ENCODE results near the gene NEIL3. TPM values are rescaled to one million over a fixed set of nuclear protein-coding genes. Genes with fewer than 3 reads are reported as not detected.

NEIL3 gene, protein sequence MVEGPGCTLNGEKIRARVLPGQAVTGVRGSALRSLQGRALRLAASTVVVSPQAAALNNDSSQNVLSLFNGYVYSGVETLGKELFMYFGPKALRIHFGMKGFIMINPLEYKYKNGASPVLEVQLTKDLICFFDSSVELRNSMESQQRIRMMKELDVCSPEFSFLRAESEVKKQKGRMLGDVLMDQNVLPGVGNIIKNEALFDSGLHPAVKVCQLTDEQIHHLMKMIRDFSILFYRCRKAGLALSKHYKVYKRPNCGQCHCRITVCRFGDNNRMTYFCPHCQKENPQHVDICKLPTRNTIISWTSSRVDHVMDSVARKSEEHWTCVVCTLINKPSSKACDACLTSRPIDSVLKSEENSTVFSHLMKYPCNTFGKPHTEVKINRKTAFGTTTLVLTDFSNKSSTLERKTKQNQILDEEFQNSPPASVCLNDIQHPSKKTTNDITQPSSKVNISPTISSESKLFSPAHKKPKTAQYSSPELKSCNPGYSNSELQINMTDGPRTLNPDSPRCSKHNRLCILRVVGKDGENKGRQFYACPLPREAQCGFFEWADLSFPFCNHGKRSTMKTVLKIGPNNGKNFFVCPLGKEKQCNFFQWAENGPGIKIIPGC
- total RNA-seq: under 1 TPM; 0.39 to 0.99 TPM
- polyA plus RNA-seq: under 1 TPM in 1 of 2 donors, not detected in 1; 0.28 TPM
- long read RNA-seq, donor 1: 0 reads
- long read RNA-seq, donor 2: 0 reads

DNA sequence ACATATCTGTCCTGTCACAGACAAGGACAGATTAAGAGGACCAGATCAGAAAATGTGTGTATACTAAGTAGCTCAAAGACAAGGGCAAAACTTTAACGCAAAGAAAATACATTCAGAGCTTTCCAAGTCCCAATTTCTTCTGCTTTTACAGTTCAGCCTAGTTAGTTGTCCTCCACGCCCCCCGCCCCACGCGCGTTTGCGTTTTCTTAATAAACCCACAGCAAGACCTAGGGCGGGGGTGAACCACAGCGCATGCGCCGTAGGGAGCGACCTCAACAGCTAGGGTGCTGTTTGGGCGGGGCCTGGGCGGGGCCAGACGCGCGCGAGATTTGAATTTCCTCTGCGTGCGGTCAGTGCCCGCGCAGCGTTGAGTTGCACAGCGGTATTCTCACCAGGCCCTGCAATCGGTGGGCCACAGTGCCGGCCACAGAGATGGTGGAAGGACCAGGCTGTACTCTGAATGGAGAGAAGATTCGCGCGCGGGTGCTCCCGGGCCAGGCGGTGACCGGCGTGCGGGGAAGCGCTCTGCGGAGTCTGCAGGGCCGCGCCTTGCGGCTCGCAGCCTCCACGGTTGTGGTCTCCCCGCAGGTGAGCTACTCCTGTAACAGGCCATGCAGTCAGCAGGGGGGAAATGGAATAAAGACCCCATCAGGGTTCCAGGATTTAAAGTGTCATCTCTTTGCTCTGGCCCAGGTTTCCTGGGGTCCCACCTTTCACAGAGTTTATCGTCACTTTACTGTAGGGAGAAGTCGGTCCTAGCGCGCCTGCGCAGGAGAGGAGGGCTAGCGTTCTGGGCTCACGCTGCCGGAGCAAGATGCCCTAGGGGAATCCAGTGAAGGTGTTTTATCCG is at the start of gene NEIL3:
Gene NEIL3 (plus strand): TSS at position 353 of the 850 bp plus-strand sequence. CDS start 80 bp downstream, at position 433.
- peak; percentile 96 to 97 for DNase-seq
- no peak within 1 kb of the TSS for H3K27ac ChIP-seq (ENCODE audit: low read depth in 1 of 2, low read length in 2 of 2)
- intact Hi-C loops (cut with DNase I): no loop called here
- 0% methylated on average over 51 to 52 of the region's 52 CpGs for WGBS, 2 donors
- no peaks in the 10 kb centered on the region for H3K9me3 ChIP-seq (ENCODE audit: control insufficient read depth, low read length)
- ATAC-seq (ENCODE audit: low FRiP score): peak; percentile 92
- H3K4me3 ChIP-seq (ENCODE audit: low read length in 2 of 2): peak within 1 kb of the TSS; percentile 51 to 54
- H3K36me3 ChIP-seq (ENCODE audit: control insufficient read depth in 1 of 2, insufficient read depth in 2 of 2, low read length in 1 of 2): no peaks in the 10 kb centered on the region
- H3K27me3 ChIP-seq (ENCODE audit: control insufficient read depth in 1 of 2, insufficient read depth in 2 of 2, low read length in 1 of 2): no peaks in the 10 kb centered on the region
- no peaks in the 10 kb centered on the region for H3K4me1 ChIP-seq (ENCODE audit: control insufficient read depth in 1 of 2, insufficient read depth in 2 of 2, low read length in 2 of 2)

DNA sequence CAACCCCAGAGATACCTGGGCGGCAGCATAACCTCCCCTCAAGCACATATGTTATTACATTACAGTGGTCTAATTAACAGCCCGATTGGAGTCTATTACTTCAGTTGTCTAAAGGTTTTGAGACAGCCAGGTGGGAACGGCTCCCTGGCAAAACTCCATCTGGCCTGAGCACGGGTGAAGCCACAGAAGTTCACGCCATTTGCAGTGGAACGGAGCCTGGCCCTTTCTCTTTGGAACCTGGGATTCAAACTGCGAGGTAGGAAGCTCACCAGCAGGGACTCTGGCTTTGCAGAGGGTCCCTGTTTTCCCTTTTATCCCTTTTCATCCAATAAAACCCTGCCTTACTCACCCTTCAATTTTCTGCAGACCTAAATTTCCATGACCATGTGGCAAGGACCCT is 45.9 kb upstream of the NEIL3 start:
- Histone ChIP-seq H3K4me3 (ENCODE audit: low read length in 2 of 2) (no peak overlapping the region), H3K27ac (ENCODE audit: low read depth in 1 of 2, low read length in 2 of 2) (no peak overlapping the region), H3K27me3 (ENCODE audit: control insufficient read depth in 1 of 2, insufficient read depth in 2 of 2, low read length in 1 of 2) (no peaks in the 10 kb centered on the region), H3K9me3 (ENCODE audit: control insufficient read depth, low read length) (no peaks in the 10 kb centered on the region), H3K4me1 (ENCODE audit: control insufficient read depth in 1 of 2, insufficient read depth in 2 of 2, low read length in 2 of 2) (peaks cover 0 to 2% of the 10 kb centered on the region in 2 donors), H3K36me3 (ENCODE audit: control insufficient read depth in 1 of 2, insufficient read depth in 2 of 2, low read length in 1 of 2) (no peaks in the 10 kb centered on the region)
- WGBS, 2 donors: 94 to 95% methylated on average over 7 of the region's 7 CpGs
- DNase-seq (no peak), ATAC-seq (ENCODE audit: low FRiP score) (no peak)
- intact Hi-C loops (cut with DNase I): no loop called here

DNA sequence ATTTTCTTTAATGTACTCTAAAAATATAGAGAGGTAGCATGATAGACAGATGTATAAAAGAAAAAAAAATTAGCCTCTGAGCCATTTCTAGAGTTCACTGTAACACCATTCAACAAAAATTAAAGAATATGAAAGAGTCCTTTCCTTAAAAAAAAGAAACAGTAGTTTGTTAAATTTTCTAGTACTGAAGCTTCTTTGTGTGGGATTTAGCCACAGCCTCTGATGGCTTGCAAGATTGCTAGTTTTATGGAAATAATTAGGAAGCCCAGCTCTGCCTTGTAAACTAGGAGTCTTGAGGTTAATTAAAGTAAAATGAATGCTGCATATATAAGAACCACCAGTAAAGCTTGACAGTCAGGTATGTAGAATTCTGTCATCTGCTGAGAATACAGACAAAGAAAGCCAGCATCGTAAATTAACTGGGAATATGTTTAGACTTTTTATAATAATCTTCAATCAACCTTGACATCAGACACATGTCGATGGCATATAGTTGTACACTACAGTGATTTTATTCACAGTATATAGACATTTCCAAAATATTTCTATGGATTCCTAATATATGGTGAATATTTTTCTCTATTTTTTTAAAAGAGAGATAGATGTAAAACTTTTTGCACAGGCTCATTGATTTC is 44.8 kb upstream of the NEIL3 start:
- 50% methylated on average over 2 of the region's 2 CpGs for WGBS, 2 donors
- H3K27me3 ChIP-seq (ENCODE audit: control insufficient read depth in 1 of 2, insufficient read depth in 2 of 2, low read length in 1 of 2): no peaks in the 10 kb centered on the region
- intact Hi-C loops (cut with DNase I): no loop called here
- no peaks in the 10 kb centered on the region for H3K9me3 ChIP-seq (ENCODE audit: control insufficient read depth, low read length)
- no peak overlapping the region for H3K4me3 ChIP-seq (ENCODE audit: low read length in 2 of 2)
- no peak for DNase-seq
- peaks cover 0 to 2% of the 10 kb centered on the region in 2 donors for H3K4me1 ChIP-seq (ENCODE audit: control insufficient read depth in 1 of 2, insufficient read depth in 2 of 2, low read length in 2 of 2)
- no peaks in the 10 kb centered on the region for H3K36me3 ChIP-seq (ENCODE audit: control insufficient read depth in 1 of 2, insufficient read depth in 2 of 2, low read length in 1 of 2)
- no peak overlapping the region for H3K27ac ChIP-seq (ENCODE audit: low read depth in 1 of 2, low read length in 2 of 2)
- ATAC-seq (ENCODE audit: low FRiP score): no peak

DNA sequence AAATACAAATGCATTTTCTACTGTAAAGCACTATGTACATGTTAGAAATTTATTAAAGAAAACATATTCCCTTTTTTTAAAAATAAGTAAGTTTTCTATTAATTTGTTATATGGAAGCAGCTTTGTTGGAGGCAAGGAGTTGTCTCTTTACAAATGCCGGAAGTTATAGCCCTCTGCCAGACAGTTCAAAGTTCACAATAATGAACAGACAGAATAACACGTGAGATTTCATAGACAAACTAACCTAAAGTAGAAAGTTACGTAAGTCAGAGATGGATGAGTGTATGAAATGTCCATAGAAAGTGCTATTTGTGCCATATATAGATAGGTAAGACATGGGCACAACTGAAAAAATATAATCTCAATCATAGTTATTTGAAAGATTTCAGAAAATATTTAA is 43.9 kb upstream of the NEIL3 start:
- no peaks in the 10 kb centered on the region for H3K27me3 ChIP-seq (ENCODE audit: control insufficient read depth in 1 of 2, insufficient read depth in 2 of 2, low read length in 1 of 2)
- intact Hi-C loops (cut with DNase I): no loop called here
- no peak overlapping the region for H3K4me3 ChIP-seq (ENCODE audit: low read length in 2 of 2)
- DNase-seq: no peak
- no peak for ATAC-seq (ENCODE audit: low FRiP score)
- WGBS, 2 donors: 88 to 91% methylated on average over 3 of the region's 3 CpGs
- no peaks in the 10 kb centered on the region for H3K36me3 ChIP-seq (ENCODE audit: control insufficient read depth in 1 of 2, insufficient read depth in 2 of 2, low read length in 1 of 2)
- H3K27ac ChIP-seq (ENCODE audit: low read depth in 1 of 2, low read length in 2 of 2): no peak overlapping the region
- H3K9me3 ChIP-seq (ENCODE audit: control insufficient read depth, low read length): no peaks in the 10 kb centered on the region
- H3K4me1 ChIP-seq (ENCODE audit: control insufficient read depth in 1 of 2, insufficient read depth in 2 of 2, low read length in 2 of 2): peaks cover 0 to 2% of the 10 kb centered on the region in 2 donors

DNA sequence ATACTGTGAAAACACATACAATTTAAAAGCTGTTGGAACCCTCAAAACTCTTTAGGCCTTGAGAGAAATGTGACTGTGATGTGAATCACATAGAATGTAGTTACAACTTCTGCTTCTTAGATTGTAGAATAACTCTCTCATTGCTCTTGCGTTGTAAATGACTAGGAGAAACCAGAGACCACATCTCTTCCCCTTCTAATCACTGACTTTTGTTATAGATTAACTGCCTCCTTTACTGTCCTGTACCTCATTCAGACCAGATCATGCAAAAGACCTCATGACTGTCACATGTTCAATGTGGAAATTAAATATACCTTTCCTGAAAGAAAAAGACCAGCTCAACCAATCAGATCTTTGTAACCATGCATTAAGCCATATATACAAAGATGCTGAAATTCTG is 43.2 kb upstream of the NEIL3 start:
- DNase-seq (no peak), ATAC-seq (ENCODE audit: low FRiP score) (no peak)
- Histone ChIP-seq H3K27me3 (ENCODE audit: control insufficient read depth in 1 of 2, insufficient read depth in 2 of 2, low read length in 1 of 2) (no peaks in the 10 kb centered on the region), H3K36me3 (ENCODE audit: control insufficient read depth in 1 of 2, insufficient read depth in 2 of 2, low read length in 1 of 2) (no peaks in the 10 kb centered on the region), H3K9me3 (ENCODE audit: control insufficient read depth, low read length) (no peaks in the 10 kb centered on the region), H3K27ac (ENCODE audit: low read depth in 1 of 2, low read length in 2 of 2) (no peak overlapping the region), H3K4me1 (ENCODE audit: control insufficient read depth in 1 of 2, insufficient read depth in 2 of 2, low read length in 2 of 2) (peaks cover 0 to 4% of the 10 kb centered on the region in 2 donors), H3K4me3 (ENCODE audit: low read length in 2 of 2) (no peak overlapping the region)
- intact Hi-C loops (cut with DNase I): no loop called here
- WGBS, 2 donors: 93 to 98% methylated on average over 1 of the region's 1 CpG

DNA sequence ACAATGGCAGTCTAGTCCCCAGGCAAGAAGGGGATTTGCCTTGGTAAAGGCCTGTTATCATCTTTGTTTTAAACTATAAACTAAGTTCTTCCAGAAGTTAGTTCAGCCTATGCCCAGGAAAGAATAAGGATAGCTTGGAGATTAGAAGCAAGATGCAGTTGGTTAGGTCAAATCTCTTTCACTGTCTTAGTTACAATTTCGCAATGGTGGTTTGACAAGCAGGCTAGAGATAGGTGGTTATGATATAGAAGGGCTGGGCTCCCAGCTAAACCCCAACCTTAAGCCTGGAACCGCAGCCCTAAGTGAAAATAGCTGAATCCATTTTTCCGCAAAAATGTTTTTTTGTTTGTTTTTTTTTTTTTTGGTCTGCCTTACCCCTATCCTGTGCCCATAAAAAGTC is 41.8 kb upstream of the NEIL3 start:
- ATAC-seq (ENCODE audit: low FRiP score) (no peak), DNase-seq (no peak)
- WGBS, 2 donors: 80 to 83% methylated on average over 3 of the region's 3 CpGs
- no peak overlapping the region for H3K27ac ChIP-seq (ENCODE audit: low read depth in 1 of 2, low read length in 2 of 2)
- H3K4me1 ChIP-seq (ENCODE audit: control insufficient read depth in 1 of 2, insufficient read depth in 2 of 2, low read length in 2 of 2): peaks cover 0 to 5% of the 10 kb centered on the region in 2 donors
- H3K36me3 ChIP-seq (ENCODE audit: control insufficient read depth in 1 of 2, insufficient read depth in 2 of 2, low read length in 1 of 2): no peaks in the 10 kb centered on the region
- H3K27me3 ChIP-seq (ENCODE audit: control insufficient read depth in 1 of 2, insufficient read depth in 2 of 2, low read length in 1 of 2): no peaks in the 10 kb centered on the region
- H3K9me3 ChIP-seq (ENCODE audit: control insufficient read depth, low read length): no peaks in the 10 kb centered on the region
- intact Hi-C loops (cut with DNase I): no loop called here
- H3K4me3 ChIP-seq (ENCODE audit: low read length in 2 of 2): no peak overlapping the region

DNA sequence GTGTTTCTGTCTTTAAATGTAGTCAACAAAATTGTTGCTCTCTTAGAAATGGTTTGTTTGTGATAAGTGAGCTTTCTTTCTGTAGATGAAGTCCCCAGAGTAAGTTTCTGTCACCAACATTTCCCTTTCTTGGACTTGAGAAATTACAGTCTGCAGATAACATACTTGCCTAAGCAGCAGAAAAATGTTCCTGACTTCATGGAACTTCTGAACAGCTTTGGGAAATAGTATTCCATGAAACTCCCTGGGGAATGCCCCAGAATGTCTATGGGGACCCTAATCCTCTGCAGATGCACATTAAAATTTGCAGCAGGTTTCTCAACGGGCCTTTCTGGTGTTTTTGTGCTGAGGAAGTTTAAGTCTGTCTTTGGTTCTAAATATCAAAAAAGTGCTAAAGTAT is 38.6 kb upstream of the NEIL3 start:
- ATAC-seq (ENCODE audit: low FRiP score) (no peak), DNase-seq (no peak)
- H3K27me3 ChIP-seq (ENCODE audit: control insufficient read depth in 1 of 2, insufficient read depth in 2 of 2, low read length in 1 of 2): no peaks in the 10 kb centered on the region
- peaks cover 0 to 5% of the 10 kb centered on the region in 2 donors for H3K4me1 ChIP-seq (ENCODE audit: control insufficient read depth in 1 of 2, insufficient read depth in 2 of 2, low read length in 2 of 2)
- H3K27ac ChIP-seq (ENCODE audit: low read depth in 1 of 2, low read length in 2 of 2): no peak overlapping the region
- H3K9me3 ChIP-seq (ENCODE audit: control insufficient read depth, low read length): no peaks in the 10 kb centered on the region
- intact Hi-C loops (cut with DNase I): no loop called here
- H3K4me3 ChIP-seq (ENCODE audit: low read length in 2 of 2): no peak overlapping the region
- WGBS, 2 donors: 11 to 14% methylated on average over 1 of the region's 1 CpG
- H3K36me3 ChIP-seq (ENCODE audit: control insufficient read depth in 1 of 2, insufficient read depth in 2 of 2, low read length in 1 of 2): no peaks in the 10 kb centered on the region
